K562 (cell line): ENCODE results near the gene PTPRT. TPM values are rescaled to one million over a fixed set of nuclear protein-coding genes. Genes with fewer than 3 reads are reported as not detected.

Source experiments
- ATAC-seq: fragments of 200-7000 bp; cut with Tn5 transposase; 3 replicates; pipeline ENCODE4 v1.9.1; 2020; ENCODE audit warnings: moderate library complexity
- BruUV-seq: library from RNA; stranded (reverse); fragments of 400-500 nt; replicated peaks from 2 replicates; lab custom pipeline; 2021; lab: Mats Ljungman, UMichigan
- CTCF ChIA-PET: fragments of 300-600 bp; formaldehyde crosslinking; extraction: SDS; loops from one replicate; lab custom pipeline; 2021; ENCODE audit warnings: low intra/inter-chr PET ratio; lab: Yijun Ruan, JAX
- POLR2A ChIA-PET: fragments of 300-600, 350-650 bp; sonication (Branson Sonifier 250); formaldehyde crosslinking; extraction: SDS; loops from one replicate; lab custom pipeline; 2021; ENCODE audit warnings: antibody characterized with exemption, inconsistent platforms; lab: Yijun Ruan, JAX
- DNase-seq, 4 experiments: peaks; one replicate each; pipeline versions ENCODE4 v3.0.0 to v3.0.0-alpha.2; 2011 to 2018; ENCODE audit warnings: low spot score in 3 of 4, mixed read lengths in 3 of 4; ENCODE audit errors: extremely low read depth in 1 of 4
- FAIRE-seq: peaks from 2 replicates; lab custom pipeline; 2011; peaks lifted over from hg19 to GRCh38; lab: Jason Lieb, UNC
- H2AFZ ChIP-seq: 2 replicates; pipeline ENCODE4 v1.6.0; 2011; ENCODE audit warnings: low read depth, low read length, control low read depth, inconsistent platforms
- H3K27ac ChIP-seq: fragments of 200-600 bp; 3 replicates; pipeline ENCODE4 v1.8.0; 2011; ENCODE audit warnings: low read depth, mild to moderate bottlenecking, control low read depth, inconsistent platforms, low read length, moderate library complexity, mixed read lengths; ENCODE audit errors: extremely low read depth
- H3K27me3 ChIP-seq, 2 experiments: fragments of 300-600 bp in 1 of 2; 2 replicates in 1 of 2; 3 replicates in 1 of 2; pipeline versions ENCODE4 v1.6.0 to v1.8.0; 2011; ENCODE audit warnings: inconsistent platforms in 2 of 2, low read length in 2 of 2, mild to moderate bottlenecking in 1 of 2, mixed read lengths in 1 of 2, moderate library complexity in 1 of 2; ENCODE audit not compliant: control insufficient read depth in 2 of 2, insufficient read depth in 2 of 2
- H3K36me3 ChIP-seq: fragments of 300-600 bp; 3 replicates; pipeline ENCODE4 v1.8.0; 2011; ENCODE audit warnings: mild to moderate bottlenecking, low read length, inconsistent platforms; ENCODE audit not compliant: control insufficient read depth, insufficient read depth
- H3K4me1 ChIP-seq, 2 experiments: fragments of 200-600 bp in 1 of 2; replicated peaks in 1 of 2; 2 replicates in 1 of 2; 3 replicates in 1 of 2; pipeline versions ENCODE4 v1.5.1 to v1.8.0; 2011; ENCODE audit warnings: inconsistent platforms in 2 of 2, low read length in 2 of 2, mild to moderate bottlenecking in 1 of 2, mixed read lengths in 1 of 2, moderate library complexity in 1 of 2; ENCODE audit not compliant: control insufficient read depth in 2 of 2, insufficient read depth in 2 of 2
- H3K4me2 ChIP-seq: 2 replicates; pipeline ENCODE4 v1.6.1; 2011; ENCODE audit warnings: low read length, control low read depth, inconsistent platforms, mixed read lengths; ENCODE audit not compliant: insufficient read depth
- H3K4me3 ChIP-seq: fragments of 200-600 bp; sonication (generic), shearing (Covaris generic); 2 replicates; pipeline ENCODE4 v1.5.1; 2016; ENCODE audit warnings: control low read depth, inconsistent platforms
- H3K79me2 ChIP-seq: fragments of 200-600 bp; 3 replicates; pipeline ENCODE4 v1.8.0; 2011; ENCODE audit warnings: low read length, inconsistent platforms; ENCODE audit not compliant: control insufficient read depth, insufficient read depth
- H3K9ac ChIP-seq, 2 experiments: 2 replicates each; pipeline versions ENCODE4 v1.6.0 to v1.6.1; 2011; ENCODE audit warnings: low read depth in 2 of 2, low read length in 2 of 2, control low read depth in 1 of 2, inconsistent platforms in 1 of 2, mild to moderate bottlenecking in 1 of 2, mixed read lengths in 1 of 2; ENCODE audit not compliant: insufficient read depth in 1 of 2
- H3K9me1 ChIP-seq: one replicate; pipeline ENCODE4 v1.6.0; 2011; ENCODE audit warnings: inconsistent platforms, mild to moderate bottlenecking, low read length, moderate library complexity; ENCODE audit not compliant: control insufficient read depth, insufficient read depth
- H3K9me3 ChIP-seq: replicated peaks from 2 replicates; pipeline ENCODE4 v1.5.1; 2011; ENCODE audit warnings: low read depth, low read length, inconsistent platforms; ENCODE audit not compliant: control insufficient read depth, insufficient read depth
- H4K20me1 ChIP-seq: replicated peaks from 2 replicates; pipeline ENCODE4 v1.6.1; 2011; ENCODE audit warnings: low read length, inconsistent platforms, mixed read lengths; ENCODE audit not compliant: control insufficient read depth, insufficient read depth
- ATF1 ChIP-seq, 2 experiments: fragments of 450-650 bp in 1 of 2; IDR thresholded peaks; 2 replicates each; pipeline ENCODE4 v1.6.1; 2016; ENCODE audit warnings: missing compliant biosample characterization in 1 of 2, missing genetic modification characterization in 1 of 2
- BRCA1 ChIP-seq, 2 experiments: fragments of 450-650 bp in 1 of 2; sonication (generic) in 1 of 2; formaldehyde crosslinking in 1 of 2; IDR thresholded peaks; 2 replicates each; pipeline versions ENCODE4 v1.5.0 to v1.6.1; 2017 to 2020; ENCODE audit warnings: mild to moderate bottlenecking in 1 of 2, missing genetic modification reagents in 1 of 2
- CHD4 ChIP-seq: fragments of 200-600 bp; sonication (generic); IDR thresholded peaks from 3 replicates; pipeline ENCODE4 v1.6.1; 2012; ENCODE audit warnings: low read depth, mild to moderate bottlenecking, mixed read lengths, low read length, inconsistent platforms; ENCODE audit not compliant: insufficient read depth, insufficient replicate concordance, poor library complexity, severe bottlenecking
- GATAD2B ChIP-seq: fragments of 450-650 bp; IDR thresholded peaks from 2 replicates; pipeline ENCODE4 v1.6.1; 2017; ENCODE audit warnings: mild to moderate bottlenecking, borderline replicate concordance
- GTF2E2 ChIP-seq: fragments of 200-800 bp; sonication (Bioruptor generic); IDR thresholded peaks from 2 replicates; pipeline ENCODE4 v1.6.1; 2016; ENCODE audit warnings: missing genetic modification characterization, missing compliant biosample characterization
- NR2F6 ChIP-seq: fragments of 450-650 bp; formaldehyde crosslinking; IDR thresholded peaks from 2 replicates; pipeline ENCODE4 v1.4.0; 2020; ENCODE audit warnings: mild to moderate bottlenecking
- OTX1 ChIP-seq: fragments of 450-650 bp; formaldehyde crosslinking; IDR thresholded peaks from 2 replicates; pipeline ENCODE4 v1.4.0; 2022; ENCODE audit warnings: mild to moderate bottlenecking
- PHB2 ChIP-seq: fragments of 450-650 bp; IDR thresholded peaks from 2 replicates; pipeline ENCODE4 v1.6.1; 2017; ENCODE audit warnings: low read depth
- ZNF780A ChIP-seq: fragments of 250-450 bp; sonication (Bioruptor Pico); IDR thresholded peaks from 2 replicates; pipeline ENCODE4 v1.5.0; 2021; ENCODE audit warnings: mild to moderate bottlenecking
- WGBS: fragments of 100-300 bp; shearing (Covaris generic); methylation state at CpG from one replicate; pipeline ENCODE4 v1.1.6; 2016; ENCODE audit warnings: low coverage, mixed read lengths; ENCODE audit not compliant: insufficient coverage; ENCODE audit errors: missing lambda C conversion rate; 5-methylcytosine and 5-hydroxymethylcytosine counted together
- in situ Hi-C: fragments of 300-500 bp; cut with MboI; formaldehyde crosslinking; loops from 4 replicates; pipeline ENCODE4 v1.15.0; 2018; ENCODE audit warnings: inconsistent platforms, mixed read lengths
- intact Hi-C: fragments of 100-400 bp; cut with micrococcal nuclease; formaldehyde crosslinking; loops from 2 replicates; pipeline ENCODE4 v1.14.2; 2022
- polyA plus RNA-seq, 8 experiments: library from polyadenylated mRNA; depleted of rRNA in 4 of 8; stranded (reverse) in 5 of 8; unstranded in 3 of 8; fragments of >200 nt; fragmentation: Nextera tagmentation in 2 of 8; fragmentation: Illumina TruSeq in 1 of 8; extraction: Ambion mirVana in 2 of 8; extraction: Trizol in 1 of 8; gene quantifications; 2 replicates each; pipeline versions ENCODE4 v1.2.1 to v1.2.3, GENCODE V29; 2011 to 2014; ENCODE audit warnings: inconsistent platforms in 1 of 8, missing spikeins in 1 of 8
- total RNA-seq, 7 experiments: library from RNA; depleted of rRNA in 6 of 7; stranded (reverse); fragments of >200 nt in 6 of 7; fragmentation: Illumina TruSeq in 2 of 7; extraction: Trizol in 2 of 7; gene quantifications; 2 replicates each; pipeline versions ENCODE4 v1.2.1 to v1.2.3, GENCODE V29; 2011 to 2021; ENCODE audit warnings: low replicate concordance in 1 of 7
- TF ChIP-seq, protein P1 (sequence below), 2 experiments: fragments of 450-650 bp; IDR thresholded peaks; 2 replicates each; pipeline ENCODE4 v1.6.1; 2016
- TF ChIP-seq, protein P2 (sequence below): fragments of 250-450 bp; sonication (Bioruptor Pico); IDR thresholded peaks from 2 replicates; pipeline ENCODE4 v1.5.0; 2021
- TF ChIP-seq, protein P3 (sequence below): IDR thresholded peaks from 3 replicates; pipeline ENCODE4 v1.6.1; 2011; ENCODE audit warnings: borderline replicate concordance, mild to moderate bottlenecking, moderate library complexity; ENCODE audit not compliant: insufficient read length; ENCODE audit errors: extremely low read depth
- TF ChIP-seq, protein P4 (sequence below): fragments of 450-650 bp; IDR thresholded peaks from 2 replicates; pipeline ENCODE4 v1.6.1; 2016; ENCODE audit warnings: antibody characterized with exemption
- TF ChIP-seq, protein P5 (sequence below), 2 experiments: fragments of 450-650 bp in 1 of 2; sonication (generic) in 1 of 2; formaldehyde crosslinking in 1 of 2; IDR thresholded peaks in 1 of 2; conservative IDR thresholded peaks in 1 of 2; 2 replicates each; pipeline versions ENCODE4 v1.6.1 to v1.8.1; 2016 to 2023; ENCODE audit warnings: mild to moderate bottlenecking in 2 of 2, moderate library complexity in 2 of 2, inconsistent platforms in 1 of 2, missing genetic modification reagents in 1 of 2

The PTPRT gene
- total and polyA plus RNA-seq, 9 of the 15 experiments (the other 6 are each of a cell fraction or from before 2014, with no cell fraction given), result not detected

DNA sequence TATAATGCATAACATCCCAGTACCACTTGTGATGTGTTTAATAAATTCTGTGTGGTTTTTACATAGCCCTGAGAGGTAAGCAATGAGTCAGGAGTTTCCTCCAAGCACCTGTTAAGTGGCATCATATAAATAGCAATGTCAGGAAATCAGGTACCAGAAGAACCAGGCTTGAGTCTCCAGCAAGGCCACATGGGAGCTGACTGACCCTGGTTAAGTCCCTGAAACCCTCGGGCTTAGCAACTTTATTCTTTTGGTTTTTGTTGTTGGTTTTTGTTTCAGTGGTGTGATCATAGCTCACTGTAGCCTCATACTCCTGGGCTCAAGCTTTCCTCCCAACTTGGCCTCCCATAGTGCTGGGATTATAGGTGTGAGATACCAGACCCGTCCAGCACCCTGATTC, 70.0 kb downstream of the PTPRT start:
- POLR2A ChIA-PET, result interaction anchor here (0.8 kb wide), 1 partner anchor 22 kb away, joined by 3 read pairs; no protein-coding TSS in a partner anchor
- H3K4me3 ChIP-seq, result no peak overlapping the region
- 0% methylated on average over 2 of the region's 2 CpGs for WGBS
- TF ChIP-seq OTX1 (no peak), GATAD2B (no peak), ATF1 (CRISPR knock-in tag; IDR thresholded peaks at IDR 0.05) (no peak), ATF1 (tag; IDR thresholded peaks at IDR 0.05) (no peak), GTF2E2 (tag) (no peak), BRCA1 (IDR thresholded peaks at IDR 0.05) (no peak), BRCA1 (CRISPR knock-in tag; IDR thresholded peaks at IDR 0.05) (no peak), PHB2 (no peak), CHD4 (no peak), ZNF780A (no peak), NR2F6 (CRISPR knock-in tag) (no peak)
- TF ChIP-seq, protein P1, sequence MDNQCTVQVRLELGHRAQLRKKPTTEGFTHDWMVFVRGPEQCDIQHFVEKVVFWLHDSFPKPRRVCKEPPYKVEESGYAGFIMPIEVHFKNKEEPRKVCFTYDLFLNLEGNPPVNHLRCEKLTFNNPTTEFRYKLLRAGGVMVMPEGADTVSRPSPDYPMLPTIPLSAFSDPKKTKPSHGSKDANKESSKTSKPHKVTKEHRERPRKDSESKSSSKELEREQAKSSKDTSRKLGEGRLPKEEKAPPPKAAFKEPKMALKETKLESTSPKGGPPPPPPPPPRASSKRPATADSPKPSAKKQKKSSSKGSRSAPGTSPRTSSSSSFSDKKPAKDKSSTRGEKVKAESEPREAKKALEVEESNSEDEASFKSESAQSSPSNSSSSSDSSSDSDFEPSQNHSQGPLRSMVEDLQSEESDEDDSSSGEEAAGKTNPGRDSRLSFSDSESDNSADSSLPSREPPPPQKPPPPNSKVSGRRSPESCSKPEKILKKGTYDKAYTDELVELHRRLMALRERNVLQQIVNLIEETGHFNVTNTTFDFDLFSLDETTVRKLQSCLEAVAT (IDR thresholded peaks at IDR 0.05), result no peak
- TF ChIP-seq, protein P2, sequence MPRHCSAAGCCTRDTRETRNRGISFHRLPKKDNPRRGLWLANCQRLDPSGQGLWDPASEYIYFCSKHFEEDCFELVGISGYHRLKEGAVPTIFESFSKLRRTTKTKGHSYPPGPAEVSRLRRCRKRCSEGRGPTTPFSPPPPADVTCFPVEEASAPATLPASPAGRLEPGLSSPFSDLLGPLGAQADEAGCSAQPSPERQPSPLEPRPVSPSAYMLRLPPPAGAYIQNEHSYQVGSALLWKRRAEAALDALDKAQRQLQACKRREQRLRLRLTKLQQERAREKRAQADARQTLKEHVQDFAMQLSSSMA (CRISPR knock-in tag), result no peak
- TF ChIP-seq, protein P3, sequence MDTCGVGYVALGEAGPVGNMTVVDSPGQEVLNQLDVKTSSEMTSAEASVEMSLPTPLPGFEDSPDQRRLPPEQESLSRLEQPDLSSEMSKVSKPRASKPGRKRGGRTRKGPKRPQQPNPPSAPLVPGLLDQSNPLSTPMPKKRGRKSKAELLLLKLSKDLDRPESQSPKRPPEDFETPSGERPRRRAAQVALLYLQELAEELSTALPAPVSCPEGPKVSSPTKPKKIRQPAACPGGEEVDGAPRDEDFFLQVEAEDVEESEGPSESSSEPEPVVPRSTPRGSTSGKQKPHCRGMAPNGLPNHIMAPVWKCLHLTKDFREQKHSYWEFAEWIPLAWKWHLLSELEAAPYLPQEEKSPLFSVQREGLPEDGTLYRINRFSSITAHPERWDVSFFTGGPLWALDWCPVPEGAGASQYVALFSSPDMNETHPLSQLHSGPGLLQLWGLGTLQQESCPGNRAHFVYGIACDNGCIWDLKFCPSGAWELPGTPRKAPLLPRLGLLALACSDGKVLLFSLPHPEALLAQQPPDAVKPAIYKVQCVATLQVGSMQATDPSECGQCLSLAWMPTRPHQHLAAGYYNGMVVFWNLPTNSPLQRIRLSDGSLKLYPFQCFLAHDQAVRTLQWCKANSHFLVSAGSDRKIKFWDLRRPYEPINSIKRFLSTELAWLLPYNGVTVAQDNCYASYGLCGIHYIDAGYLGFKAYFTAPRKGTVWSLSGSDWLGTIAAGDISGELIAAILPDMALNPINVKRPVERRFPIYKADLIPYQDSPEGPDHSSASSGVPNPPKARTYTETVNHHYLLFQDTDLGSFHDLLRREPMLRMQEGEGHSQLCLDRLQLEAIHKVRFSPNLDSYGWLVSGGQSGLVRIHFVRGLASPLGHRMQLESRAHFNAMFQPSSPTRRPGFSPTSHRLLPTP, result no peak
- TF ChIP-seq, protein P4, sequence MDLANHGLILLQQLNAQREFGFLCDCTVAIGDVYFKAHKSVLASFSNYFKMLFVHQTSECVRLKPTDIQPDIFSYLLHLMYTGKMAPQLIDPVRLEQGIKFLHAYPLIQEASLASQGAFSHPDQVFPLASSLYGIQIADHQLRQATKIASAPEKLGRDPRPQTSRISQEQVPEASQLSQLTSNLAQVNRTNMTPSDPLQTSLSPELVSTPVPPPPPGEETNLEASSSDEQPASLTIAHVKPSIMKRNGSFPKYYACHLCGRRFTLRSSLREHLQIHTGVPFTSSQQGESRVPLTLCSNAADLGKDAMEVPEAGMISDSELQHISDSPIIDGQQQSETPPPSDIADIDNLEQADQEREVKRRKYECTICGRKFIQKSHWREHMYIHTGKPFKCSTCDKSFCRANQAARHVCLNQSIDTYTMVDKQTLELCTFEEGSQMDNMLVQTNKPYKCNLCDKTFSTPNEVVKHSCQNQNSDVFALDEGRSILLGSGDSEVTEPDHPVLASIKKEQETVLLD, result no peak
- TF ChIP-seq, protein P5, sequence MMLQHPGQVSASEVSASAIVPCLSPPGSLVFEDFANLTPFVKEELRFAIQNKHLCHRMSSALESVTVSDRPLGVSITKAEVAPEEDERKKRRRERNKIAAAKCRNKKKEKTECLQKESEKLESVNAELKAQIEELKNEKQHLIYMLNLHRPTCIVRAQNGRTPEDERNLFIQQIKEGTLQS (IDR thresholded peaks at IDR 0.05), result no peak
- TF ChIP-seq, protein P5 (CRISPR knock-in tag; conservative IDR thresholded peaks at IDR 0.05), result no peak

More for the DNA sequence above, 70.0 kb downstream of the PTPRT start:
- H3K79me2 ChIP-seq, result no peaks in the 10 kb centered on the region
- BruUV-seq, result no TSS peak
- H3K36me3 ChIP-seq, result no peaks in the 10 kb centered on the region
- H4K20me1 ChIP-seq, result no peaks in the 10 kb centered on the region
- H3K9me3 ChIP-seq, result no peaks in the 10 kb centered on the region
- in situ Hi-C loops, result no loop called here
- no peak for DNase-seq
- ATAC-seq, result no peak
- FAIRE-seq, result no peak
- H3K9ac ChIP-seq, result no peak overlapping the region
- intact Hi-C loops, result no loop called here
- no peaks in the 10 kb centered on the region for H3K4me1 ChIP-seq
- no peak overlapping the region for H3K4me2 ChIP-seq
- H3K27me3 ChIP-seq, result no peaks in the 10 kb centered on the region
- no peaks in the 10 kb centered on the region for H3K9me1 ChIP-seq
- H3K27ac ChIP-seq, result no peak overlapping the region
- CTCF ChIA-PET, result no interaction called here
- no peak overlapping the region for H2AFZ ChIP-seq
